ENCODE results near the gene PJA2. TPM values are rescaled to one million over a fixed set of nuclear protein-coding genes. Genes with fewer than 3 reads are reported as not detected.

PJA2 gene
- total RNA-seq, 4 donors from 2014 or later, result 43.5 to 68.1 (median 65.0) TPM

- Histone ChIP-seq H3K4me1 (no peaks in the 10 kb centered on the region), H3K9me3 (no peaks in the 10 kb centered on the region), H3K27ac (no peak overlapping the region), H3K4me3 (no peak overlapping the region), H3K36me3 (peaks cover 39% of the 10 kb centered on the region), H3K27me3 (no peaks in the 10 kb centered on the region)
- no peak for TF ChIP-seq EP300 (IDR thresholded peaks at IDR 0.05)
- TF ChIP-seq POLR2AphosphoS5 (IDR thresholded peaks at IDR 0.05), result no peak
- TF ChIP-seq, protein P1, sequence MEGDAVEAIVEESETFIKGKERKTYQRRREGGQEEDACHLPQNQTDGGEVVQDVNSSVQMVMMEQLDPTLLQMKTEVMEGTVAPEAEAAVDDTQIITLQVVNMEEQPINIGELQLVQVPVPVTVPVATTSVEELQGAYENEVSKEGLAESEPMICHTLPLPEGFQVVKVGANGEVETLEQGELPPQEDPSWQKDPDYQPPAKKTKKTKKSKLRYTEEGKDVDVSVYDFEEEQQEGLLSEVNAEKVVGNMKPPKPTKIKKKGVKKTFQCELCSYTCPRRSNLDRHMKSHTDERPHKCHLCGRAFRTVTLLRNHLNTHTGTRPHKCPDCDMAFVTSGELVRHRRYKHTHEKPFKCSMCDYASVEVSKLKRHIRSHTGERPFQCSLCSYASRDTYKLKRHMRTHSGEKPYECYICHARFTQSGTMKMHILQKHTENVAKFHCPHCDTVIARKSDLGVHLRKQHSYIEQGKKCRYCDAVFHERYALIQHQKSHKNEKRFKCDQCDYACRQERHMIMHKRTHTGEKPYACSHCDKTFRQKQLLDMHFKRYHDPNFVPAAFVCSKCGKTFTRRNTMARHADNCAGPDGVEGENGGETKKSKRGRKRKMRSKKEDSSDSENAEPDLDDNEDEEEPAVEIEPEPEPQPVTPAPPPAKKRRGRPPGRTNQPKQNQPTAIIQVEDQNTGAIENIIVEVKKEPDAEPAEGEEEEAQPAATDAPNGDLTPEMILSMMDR (IDR thresholded peaks at IDR 0.05), result no peak
- no peak for TF ChIP-seq POLR2A (IDR thresholded peaks at IDR 0.05)
- DNase-seq (ENCODE audit: low spot score in 2 of 2), result no peak
Observed at GRCh38 chr5:109335114-109335513, 74.7 kb downstream of the PJA2 start.

- peaks cover 39% of the 10 kb centered on the region for H3K36me3 ChIP-seq
- H3K4me1 ChIP-seq, result no peaks in the 10 kb centered on the region
- TF ChIP-seq, protein P1 (IDR thresholded peaks at IDR 0.05), result no peak
- TF ChIP-seq POLR2AphosphoS5 (IDR thresholded peaks at IDR 0.05) (no peak), EP300 (IDR thresholded peaks at IDR 0.05) (no peak), POLR2A (IDR thresholded peaks at IDR 0.05) (no peak)
- H3K4me3 ChIP-seq, result no peak overlapping the region
- H3K27me3 ChIP-seq, result no peaks in the 10 kb centered on the region
- WGBS, result 100% methylated on average over 1 of the region's 1 CpG
- no peaks in the 10 kb centered on the region for H3K9me3 ChIP-seq
- H3K27ac ChIP-seq, result no peak overlapping the region
- no peak for DNase-seq (ENCODE audit: low spot score in 2 of 2)
Observed at GRCh38 chr5:109334056-109334455, 75.7 kb downstream of the PJA2 start.

- no peak for DNase-seq (ENCODE audit: low spot score in 2 of 2)
- H3K27ac ChIP-seq, result no peak overlapping the region
- H3K27me3 ChIP-seq, result no peaks in the 10 kb centered on the region
- H3K36me3 ChIP-seq, result peaks cover 11% of the 10 kb centered on the region
- TF ChIP-seq POLR2A (IDR thresholded peaks at IDR 0.05) (no peak), EP300 (IDR thresholded peaks at IDR 0.05) (no peak), POLR2AphosphoS5 (IDR thresholded peaks at IDR 0.05) (no peak)
- TF ChIP-seq, protein P1 (IDR thresholded peaks at IDR 0.05), result no peak
- 70% methylated on average over 4 of the region's 4 CpGs for WGBS
- H3K4me3 ChIP-seq, result no peak overlapping the region
- H3K4me1 ChIP-seq, result peaks cover 3% of the 10 kb centered on the region
- H3K9me3 ChIP-seq, result no peaks in the 10 kb centered on the region
Observed at GRCh38 chr5:109329333-109330237, 80.2 kb downstream of the PJA2 start.

GRCh38 chr5:109328626-109329025 lies 81.1 kb downstream of the PJA2 start:
- no peak overlapping the region for H3K27ac ChIP-seq
- no peaks in the 10 kb centered on the region for H3K9me3 ChIP-seq
- WGBS, result 81% methylated on average over 1 of the region's 1 CpG
- DNase-seq (ENCODE audit: low spot score in 2 of 2), result no peak
- H3K27me3 ChIP-seq, result no peaks in the 10 kb centered on the region
- H3K4me3 ChIP-seq, result no peak overlapping the region
- TF ChIP-seq EP300 (IDR thresholded peaks at IDR 0.05) (no peak), POLR2A (IDR thresholded peaks at IDR 0.05) (no peak), POLR2AphosphoS5 (IDR thresholded peaks at IDR 0.05) (no peak)
- TF ChIP-seq, protein P1 (IDR thresholded peaks at IDR 0.05), result no peak
- H3K4me1 ChIP-seq, result peaks cover 3% of the 10 kb centered on the region
- H3K36me3 ChIP-seq, result peaks cover 8% of the 10 kb centered on the region

GRCh38 chr5:109327570-109327969 lies 82.2 kb downstream of the PJA2 start:
- Histone ChIP-seq H3K9me3 (no peaks in the 10 kb centered on the region), H3K4me3 (no peak overlapping the region), H3K27ac (peak overlapping the region; percentile 60), H3K4me1 (peaks cover 3% of the 10 kb centered on the region), H3K36me3 (peaks cover 4% of the 10 kb centered on the region), H3K27me3 (no peaks in the 10 kb centered on the region)
- DNase-seq (ENCODE audit: low spot score in 2 of 2), result no peak
- TF ChIP-seq POLR2A (IDR thresholded peaks at IDR 0.05) (no peak), POLR2AphosphoS5 (IDR thresholded peaks at IDR 0.05) (no peak), EP300 (IDR thresholded peaks at IDR 0.05) (no peak)
- TF ChIP-seq, protein P1 (IDR thresholded peaks at IDR 0.05), result no peak
- 80% methylated on average over 3 of the region's 3 CpGs for WGBS

Data from suprapubic skin (tissue), 4 donors.